Renal cortex interstitium (tissue), 11 donors: ENCODE results near the gene UBALD2. TPM values are rescaled to one million over a fixed set of nuclear protein-coding genes. Genes with fewer than 3 reads are reported as not detected.
"Not testable (repeated sequence)": the region's sequence is repeated elsewhere in the genome, so short reads cannot be mapped to it uniquely, and the experiment has no call there.

ENCODE experiments used
- DNase-seq, 11 donors: peaks; one replicate each; pipeline ENCODE4 v3.0.0-alpha.2; 2013; ENCODE audit warnings: low read depth in 9 of 11, low spot score in 4 of 11; ENCODE audit errors: extremely low read depth in 1 of 11
- polyA plus RNA-seq, 3 donors: library from polyadenylated mRNA; unstranded; fragments of 120-200 nt; gene quantifications; one replicate each; pipeline ENCODE4 v1.2.1, GENCODE V29; 2013; ENCODE audit not compliant: insufficient read length in 3 of 3

UBALD2 gene
- polyA plus RNA-seq, 3 donors = 24.9 to 51.5 (median 41.0) TPM

DNA sequence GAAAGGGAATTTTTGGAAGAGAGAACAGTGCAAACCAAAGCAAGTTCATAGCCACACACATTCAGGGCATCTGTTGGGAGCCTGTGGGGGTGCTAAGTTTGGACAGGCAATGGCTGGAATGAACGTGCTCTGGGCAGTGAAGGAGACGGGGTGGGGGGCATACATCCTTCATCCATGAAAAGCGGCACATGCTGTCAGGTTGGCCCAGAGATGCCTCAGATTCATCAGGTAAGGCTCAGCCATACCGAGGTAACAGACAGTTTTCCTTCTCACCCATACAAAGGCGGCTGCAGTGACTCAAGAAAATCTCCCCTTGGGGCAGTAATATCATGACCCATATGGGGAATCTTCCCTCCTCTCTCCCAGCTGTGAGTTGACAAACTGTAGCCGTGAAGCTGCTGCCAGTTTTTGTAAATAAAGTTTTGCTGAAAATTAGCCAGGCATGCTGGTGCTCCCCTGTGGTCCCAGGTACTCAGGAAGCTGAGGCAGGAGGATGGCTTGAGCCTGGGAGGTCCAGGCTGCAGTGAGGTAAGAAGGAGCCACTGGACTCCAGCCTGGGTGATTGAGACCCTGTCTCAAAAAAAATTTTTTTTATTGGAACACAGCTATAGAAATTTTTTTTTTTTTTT lies 9.2 kb upstream of the UBALD2 start:
- no peak for DNase-seq

DNA sequence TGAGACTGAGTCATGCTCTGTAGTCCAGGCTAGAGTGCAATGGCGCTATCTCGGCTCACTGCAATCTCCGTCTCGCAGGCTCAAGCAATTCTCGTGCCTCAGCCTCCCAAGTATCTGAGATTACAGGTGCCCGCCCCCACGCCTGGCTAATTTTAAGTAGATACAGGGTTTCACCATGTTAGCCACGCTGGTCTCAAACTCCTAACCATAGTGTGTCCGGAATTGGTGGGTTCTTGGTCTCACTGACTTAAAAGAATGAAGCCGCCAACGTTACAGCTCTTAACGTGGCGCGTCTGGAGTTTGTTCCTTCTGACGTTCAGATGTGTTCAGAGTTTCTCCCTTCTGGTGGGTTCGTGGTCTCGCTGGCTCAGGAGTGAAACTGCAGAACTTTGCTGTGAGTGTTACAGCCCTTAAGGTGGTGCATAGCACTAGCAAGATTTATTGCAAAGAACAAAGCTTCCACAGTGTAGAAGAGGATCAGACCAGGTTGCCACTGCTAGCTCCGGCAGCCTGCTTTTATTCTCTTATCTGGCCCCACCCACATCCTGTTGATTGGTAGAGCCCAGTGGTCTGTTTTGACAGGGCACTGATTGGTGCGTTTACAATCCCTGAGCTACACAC lies 8.6 kb upstream of the UBALD2 start:
- DNase-seq = not testable (repeated sequence)

DNA sequence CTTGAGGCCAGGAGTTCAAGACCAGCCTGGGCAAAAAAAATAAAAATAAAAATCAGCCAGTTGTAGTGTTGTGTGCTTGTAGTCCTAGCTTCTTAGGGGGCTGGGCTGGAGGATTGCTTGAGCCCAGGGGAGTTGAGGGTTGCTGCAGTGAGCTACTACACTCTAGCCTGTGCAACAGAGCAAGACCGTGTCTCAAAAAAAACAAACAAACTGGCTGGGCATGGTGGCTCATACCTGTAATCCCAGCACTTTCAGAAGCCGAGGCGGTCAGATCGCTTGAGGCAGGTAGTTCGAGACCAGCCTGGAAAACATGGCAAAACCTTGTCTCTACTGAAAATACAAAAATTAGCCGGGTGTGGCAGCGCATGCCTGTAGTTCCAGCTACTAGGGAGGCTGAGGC lies 4.9 kb upstream of the UBALD2 start:
- DNase-seq = no peak

DNA sequence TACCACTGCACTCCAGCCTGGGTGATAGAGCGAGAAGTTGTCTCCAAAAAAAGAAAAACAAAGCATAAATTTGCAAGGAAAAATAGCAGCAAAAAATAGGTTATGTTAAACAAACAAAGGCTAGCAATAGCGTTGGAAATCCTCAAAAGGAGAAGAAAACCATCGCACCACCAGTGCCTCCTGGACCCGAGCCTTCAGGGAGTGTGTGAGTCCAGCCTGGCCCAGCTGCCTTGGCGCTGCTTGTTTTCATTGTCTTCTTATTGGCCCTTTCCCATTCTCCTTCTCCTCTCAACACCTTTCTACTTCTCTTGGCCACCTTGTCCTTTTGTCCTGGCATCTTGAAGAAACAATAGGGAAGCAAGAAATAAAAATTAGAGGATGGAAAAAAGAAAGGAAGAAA lies 4.5 kb upstream of the UBALD2 start:
- no peak for DNase-seq

DNA sequence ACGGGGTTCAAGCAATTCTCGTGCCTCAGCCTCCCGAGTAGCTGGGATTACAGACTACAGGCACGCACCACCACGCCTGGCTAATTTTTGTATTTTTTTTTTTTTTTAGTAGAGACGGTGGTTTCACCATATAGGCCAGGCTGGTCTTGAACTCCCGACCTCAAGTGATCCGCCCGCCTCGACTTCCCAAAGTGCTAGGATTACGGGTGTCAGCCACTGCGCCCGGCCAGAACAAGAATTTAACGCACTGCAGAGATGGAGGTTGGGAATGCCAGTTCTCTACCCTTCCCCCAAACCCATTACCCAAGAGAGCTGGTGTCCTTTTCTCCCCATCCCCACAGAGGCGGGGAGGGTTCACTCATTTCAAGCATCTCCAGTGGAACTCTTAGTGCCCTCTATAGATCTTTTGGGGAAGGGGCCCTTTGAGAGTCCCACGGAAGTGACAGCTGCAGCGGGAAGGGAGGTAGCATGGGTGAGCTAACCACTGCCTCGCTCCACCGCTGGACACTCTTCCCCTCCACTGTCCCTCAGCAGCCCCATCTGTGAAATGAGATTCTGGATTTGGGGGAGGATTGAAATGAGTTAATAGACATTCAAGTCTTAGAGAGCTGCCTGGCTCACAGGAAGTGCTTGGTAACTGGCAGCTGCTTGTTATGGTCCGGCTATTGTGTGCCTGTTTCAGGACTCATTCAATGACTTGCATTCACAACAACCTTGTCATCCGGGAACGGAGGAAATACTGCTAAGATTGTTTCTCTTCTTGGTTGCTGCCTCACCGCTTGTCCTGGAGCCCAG lies 3.5 kb upstream of the UBALD2 start:
- no peak for DNase-seq

DNA sequence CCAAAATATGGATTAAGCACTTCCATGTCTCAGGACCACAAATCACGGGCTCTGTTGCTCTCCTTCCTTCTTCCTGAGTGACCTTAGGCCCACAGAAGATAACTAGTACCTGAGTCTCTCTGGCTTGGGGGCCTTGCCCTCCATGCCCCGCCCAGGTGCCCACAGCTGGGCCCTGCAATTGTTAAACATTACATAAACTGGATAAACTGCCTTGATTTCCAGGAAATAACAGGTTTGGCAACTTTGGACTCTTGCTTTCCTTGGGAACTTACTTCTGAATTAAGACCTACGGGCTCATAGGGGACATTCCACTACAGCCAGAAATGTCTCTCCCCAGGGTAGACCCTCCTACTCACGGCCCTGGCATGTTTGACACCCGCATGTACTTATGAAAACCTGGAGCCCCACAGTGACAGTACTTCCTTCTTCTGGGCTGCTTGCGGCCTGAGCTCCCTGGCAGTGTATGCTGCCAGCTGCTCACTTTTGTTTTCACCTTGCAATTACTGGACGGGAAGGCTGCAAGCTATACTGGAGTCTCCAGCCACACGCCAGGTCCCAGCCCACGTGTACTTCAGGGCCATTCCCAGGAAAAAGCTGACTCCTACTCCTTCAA lies 2.3 kb upstream of the UBALD2 start:
- peak in 2 of 11 donors; percentile 76 to 85 for DNase-seq

DNA sequence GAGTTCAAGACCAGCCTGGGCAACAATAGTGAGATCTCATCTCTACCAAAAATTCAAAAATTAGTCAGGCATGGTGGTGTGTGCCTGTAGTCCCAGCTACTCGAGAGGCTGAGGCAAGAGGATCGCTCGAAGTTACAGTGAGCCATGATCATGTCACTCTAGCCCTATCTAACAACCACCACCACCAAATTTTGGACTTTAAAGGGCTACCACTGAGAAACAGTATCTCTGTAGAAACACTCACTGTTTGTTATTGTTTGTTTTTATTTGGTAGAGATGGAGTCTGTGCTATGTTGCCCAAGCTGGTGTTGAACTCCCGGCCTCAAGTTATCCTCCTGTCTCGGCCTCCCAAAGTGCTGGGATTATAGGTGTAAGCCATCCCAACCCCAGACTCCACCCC lies 1.3 kb upstream of the UBALD2 start:
- DNase-seq = no peak

DNA sequence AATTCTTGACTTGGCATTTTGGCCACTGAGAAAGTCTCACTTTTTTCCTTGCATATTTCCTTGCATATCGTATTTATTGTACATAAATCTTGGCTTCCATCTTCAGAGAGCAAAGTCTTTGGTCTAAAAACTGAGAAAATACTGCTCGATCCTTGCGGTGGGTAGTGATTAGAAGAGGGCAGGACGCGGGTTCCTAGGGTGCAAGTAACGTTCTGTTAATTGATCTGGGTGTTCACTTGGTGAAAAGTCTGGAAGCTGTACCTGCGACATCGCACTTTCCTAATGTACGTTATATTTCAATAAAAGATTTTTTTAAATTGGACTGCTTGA lies 758 bp upstream of the UBALD2 start:
- no peak for DNase-seq

DNA sequence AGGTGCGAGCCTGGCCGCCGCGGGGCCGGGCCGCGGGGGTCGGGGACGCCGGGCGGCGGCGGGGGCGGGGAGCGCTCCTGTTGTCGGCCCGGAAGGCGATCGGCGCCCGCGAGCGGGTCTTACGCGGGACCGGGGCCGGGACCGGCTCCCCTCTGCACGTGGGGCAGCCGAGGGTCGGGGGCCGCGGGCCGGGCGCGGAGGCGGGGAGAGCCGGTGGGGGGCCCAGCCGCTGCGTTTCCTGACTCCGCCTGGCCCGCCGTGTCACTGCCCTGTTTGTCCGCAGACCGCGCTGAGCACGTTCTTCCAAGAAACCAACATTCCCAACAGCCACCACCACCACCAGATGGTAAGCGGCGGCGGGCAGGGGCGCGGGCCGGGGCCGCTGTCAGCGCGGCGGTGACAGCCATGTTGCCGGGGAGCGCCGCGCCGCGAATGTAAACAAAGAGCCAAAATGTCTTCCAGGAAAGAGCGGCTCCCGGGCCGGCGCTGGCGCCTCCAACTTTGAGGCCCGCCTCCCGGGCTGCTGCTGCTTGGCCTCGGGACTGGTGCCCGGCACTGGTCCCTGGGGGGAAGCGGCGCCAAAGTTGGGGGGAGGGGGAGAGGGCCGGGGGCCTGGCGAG lies 586 bp downstream of the UBALD2 start:
- no peak for DNase-seq

DNA sequence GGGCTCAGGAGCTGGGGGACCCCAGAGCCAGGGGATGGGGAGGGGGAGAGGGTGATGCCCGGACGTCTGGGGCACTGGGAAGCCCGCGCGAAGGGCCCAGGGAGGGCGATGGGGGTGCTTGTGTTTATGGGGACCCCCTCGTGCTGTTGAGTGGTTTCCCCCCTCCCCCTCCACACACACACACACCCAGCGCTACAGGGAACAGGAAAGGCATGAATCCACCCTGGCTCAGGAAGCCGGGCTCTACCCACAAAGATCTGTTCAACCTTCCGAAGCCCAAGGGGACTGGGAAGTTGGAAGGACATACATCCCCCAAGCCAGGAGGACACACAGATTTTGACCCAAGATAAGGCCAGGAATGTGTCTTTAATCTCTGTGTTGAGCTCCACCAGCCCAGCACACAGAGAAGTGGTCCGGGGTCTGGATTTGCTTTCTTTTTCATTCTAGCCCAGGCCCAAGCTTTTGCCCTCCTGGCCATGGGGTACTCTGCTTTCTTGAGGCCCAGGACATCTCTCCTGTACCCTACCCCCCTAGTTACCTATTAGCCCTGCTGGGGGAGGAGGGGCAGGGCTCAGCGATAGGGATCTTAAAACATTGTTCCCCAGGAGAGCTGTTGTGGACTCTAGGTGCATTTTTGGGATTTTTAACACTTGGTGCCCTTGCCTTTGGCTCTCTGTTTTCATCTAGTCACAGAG lies 1.2 kb downstream of the UBALD2 start:
- DNase-seq = no peak

DNA sequence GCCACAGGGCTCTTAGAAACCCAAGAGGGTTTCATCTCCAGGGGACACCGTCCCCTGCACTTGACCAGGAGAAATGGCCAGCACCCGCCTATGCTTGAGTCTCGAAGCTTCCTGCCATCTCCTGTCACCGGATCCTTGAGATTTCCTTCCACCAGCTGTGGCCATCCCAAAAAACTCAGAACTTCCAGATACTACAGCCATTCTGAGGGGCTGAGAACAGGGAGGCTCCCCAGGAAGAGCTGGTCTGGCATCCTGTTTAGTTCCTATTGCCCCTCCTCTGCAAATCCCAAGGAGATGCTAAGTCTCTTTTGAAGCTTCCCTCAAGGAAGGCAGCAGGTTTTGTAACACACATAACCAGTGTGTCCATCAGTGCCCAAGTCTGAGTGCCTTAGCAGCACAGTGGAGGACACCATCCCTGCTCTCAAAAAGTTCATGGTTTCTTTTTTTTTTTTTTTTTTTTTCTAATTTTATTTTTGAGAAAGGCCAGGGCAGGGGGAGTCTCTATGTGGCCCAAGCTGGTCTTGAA lies 2.0 kb downstream of the UBALD2 start:
- no peak for DNase-seq

DNA sequence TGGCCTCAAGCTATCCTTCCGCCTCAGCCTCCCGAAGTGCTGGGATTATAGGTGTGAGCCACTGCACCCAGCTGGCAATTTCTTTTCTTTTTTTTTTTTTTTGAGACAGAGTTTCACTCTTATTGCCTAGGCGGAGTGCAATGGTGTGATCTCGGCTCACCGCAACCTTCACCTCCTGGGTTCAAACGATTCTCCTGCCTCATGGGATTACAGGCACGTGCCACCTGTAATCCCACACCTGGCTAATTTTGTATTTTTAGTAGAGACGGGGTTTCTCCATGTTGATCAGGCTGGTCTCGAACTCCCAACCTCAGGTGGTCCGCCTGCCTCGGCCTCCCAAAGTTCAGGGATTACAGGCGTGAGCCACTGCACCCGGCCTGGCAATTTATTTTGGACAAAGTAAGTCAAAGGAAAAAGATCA lies 2.4 kb downstream of the UBALD2 start:
- DNase-seq = not testable (repeated sequence)

DNA sequence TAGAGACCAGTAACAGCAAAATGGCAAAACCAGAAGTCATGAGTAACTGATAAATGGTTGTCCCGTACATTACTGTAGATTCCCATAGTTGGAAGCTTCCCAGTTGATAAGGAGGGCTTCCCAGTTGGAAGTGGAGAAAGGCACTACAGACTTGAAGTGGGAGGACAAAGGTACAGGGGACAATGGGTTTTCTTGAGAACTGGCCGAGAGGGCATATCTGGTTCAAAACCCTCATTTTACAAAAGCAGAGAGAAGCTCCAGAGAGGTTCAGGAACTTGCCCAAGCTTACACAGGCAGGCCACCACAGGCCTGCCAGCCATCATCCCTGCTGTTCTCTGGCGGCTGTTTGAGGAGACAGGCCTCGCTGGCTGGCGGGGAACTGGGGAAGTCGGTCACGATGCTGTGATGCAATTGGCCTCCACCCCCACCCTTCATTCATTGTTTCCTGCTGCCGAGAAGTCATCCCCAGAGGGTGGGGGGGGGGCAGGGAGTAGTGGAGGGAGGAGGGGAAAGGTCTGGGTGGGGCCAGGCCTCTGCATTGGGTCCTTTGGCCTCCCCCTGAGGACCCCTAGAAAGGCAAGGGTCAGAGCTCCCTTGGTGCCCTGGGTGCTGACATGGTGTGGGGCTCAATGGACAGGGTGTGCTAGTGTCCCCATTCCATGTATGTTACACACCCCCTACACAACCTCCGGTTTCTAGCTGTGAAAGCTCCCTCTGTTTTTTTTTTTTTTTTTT lies 3.0 kb downstream of the UBALD2 start:
- no peak for DNase-seq

DNA sequence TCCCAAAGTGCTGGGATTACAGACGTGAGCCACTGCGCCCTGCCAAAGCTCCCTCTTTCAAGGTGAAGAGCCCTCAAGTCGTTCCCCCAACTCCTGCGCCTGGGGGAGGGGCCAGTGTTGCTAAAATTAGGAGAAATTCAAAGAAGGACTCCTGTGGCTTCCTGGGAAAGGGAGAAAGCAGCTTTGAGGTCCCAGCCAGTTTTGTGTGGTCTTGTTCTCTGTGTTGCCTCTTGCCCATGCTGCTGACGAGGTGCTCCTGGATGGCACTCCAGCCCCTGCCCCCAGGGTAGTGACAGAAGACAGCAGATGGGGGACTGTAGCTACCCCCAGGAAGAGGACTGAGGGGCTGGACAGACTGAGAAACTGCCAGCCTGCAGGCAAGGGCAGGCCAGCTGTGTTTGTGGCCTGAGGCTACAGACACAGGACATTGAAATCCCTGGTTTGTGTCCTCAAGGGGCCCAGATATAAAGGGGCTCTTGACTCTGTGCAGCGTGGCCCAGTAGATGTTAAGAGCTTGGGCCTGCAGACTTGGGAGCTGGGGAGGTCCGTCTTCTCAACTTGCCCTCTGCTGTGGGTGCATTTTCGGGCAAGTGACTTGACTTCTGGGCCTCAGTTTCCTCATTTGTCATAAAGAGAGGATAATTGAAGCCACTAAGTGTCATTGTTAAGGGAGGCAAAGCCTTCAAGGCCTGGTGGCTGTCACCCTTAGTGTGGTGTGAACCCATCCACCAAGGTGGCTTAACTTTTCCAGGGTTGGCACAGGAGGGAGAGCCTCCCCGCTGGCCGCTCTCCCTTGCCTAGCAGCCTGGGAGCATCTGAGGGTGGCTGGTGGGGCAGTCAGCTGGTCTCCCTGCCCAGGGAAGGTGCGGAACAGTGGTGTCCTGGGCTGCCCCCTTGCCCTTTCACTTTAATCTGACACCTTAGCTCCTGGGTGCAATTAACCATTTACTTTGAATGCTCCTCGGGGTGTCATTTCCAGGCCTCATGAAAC lies 4.1 kb downstream of the UBALD2 start:
- no peak for DNase-seq

DNA sequence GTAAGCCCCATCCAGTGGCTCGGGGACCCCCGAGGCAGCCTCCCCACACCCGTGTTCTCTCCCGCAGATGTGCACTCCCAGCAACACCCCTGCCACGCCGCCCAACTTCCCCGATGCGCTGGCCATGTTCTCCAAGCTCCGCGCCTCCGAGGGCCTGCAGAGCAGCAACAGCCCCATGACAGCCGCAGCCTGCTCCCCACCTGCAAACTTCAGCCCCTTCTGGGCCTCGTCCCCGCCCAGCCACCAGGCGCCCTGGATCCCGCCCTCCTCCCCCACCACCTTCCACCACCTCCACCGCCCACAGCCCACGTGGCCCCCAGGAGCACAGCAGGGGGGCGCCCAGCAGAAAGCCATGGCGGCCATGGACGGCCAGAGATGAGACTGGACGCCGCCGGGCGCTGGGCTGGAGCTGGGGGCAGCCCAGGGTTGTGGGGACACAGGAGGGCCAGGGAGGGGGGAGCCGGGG lies 5.0 kb downstream of the UBALD2 start:
- DNase-seq = no peak

DNA sequence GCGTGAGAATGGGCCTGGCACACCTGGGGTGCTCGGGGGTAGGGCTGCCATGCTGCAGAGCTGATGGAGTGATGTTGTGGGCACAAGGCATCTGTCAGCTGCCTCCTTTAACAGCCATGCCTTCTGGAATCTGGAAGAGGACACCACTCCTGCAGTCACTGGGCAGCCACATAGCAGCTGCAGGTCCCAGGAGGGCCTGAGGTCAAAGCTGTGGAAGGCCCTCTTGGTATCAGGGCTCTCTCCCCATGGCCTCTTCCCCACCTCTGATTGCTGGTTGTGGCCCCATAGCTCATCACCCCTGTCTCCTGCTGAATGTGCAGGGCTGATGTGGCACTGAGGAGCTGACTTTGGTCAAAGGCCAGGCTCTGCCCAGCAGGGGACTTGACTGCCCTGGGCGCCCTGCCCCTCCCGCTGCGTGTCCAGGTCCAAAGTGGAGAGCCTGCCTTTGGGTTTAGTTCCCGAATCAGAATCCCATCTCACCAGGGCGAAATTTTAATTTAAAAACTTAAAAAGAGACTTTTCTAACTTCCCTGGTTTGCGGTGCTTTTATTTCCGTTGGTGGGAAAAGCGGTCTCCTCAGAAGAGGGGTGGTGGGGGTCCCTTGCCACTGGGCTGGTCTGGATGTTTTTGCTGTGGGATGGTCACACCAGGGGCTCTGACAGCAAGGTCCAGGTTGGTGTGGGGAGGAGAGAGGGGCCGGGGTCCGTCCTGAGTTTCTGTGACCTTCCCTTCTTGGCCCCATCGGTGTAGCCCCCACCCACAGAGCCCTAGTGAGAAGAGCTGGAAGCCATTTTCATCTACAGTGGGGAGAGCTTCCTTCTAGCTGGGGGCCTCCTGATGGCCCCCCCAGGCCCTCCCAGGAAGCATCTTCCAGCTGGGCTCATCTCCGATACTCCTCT lies 5.9 kb downstream of the UBALD2 start:
- no peak for DNase-seq
